GM12801 (cell line): ENCODE results near the gene DLGAP4.

ENCODE experiments used
- TF ChIP-seq, protein P1 (sequence below): IDR thresholded peaks from one replicate; pipeline ENCODE4 v1.5.1; 2011; ENCODE audit warnings: control low read depth; ENCODE audit not compliant: insufficient read length; ENCODE audit errors: extremely low read depth

DLGAP4 gene

DNA sequence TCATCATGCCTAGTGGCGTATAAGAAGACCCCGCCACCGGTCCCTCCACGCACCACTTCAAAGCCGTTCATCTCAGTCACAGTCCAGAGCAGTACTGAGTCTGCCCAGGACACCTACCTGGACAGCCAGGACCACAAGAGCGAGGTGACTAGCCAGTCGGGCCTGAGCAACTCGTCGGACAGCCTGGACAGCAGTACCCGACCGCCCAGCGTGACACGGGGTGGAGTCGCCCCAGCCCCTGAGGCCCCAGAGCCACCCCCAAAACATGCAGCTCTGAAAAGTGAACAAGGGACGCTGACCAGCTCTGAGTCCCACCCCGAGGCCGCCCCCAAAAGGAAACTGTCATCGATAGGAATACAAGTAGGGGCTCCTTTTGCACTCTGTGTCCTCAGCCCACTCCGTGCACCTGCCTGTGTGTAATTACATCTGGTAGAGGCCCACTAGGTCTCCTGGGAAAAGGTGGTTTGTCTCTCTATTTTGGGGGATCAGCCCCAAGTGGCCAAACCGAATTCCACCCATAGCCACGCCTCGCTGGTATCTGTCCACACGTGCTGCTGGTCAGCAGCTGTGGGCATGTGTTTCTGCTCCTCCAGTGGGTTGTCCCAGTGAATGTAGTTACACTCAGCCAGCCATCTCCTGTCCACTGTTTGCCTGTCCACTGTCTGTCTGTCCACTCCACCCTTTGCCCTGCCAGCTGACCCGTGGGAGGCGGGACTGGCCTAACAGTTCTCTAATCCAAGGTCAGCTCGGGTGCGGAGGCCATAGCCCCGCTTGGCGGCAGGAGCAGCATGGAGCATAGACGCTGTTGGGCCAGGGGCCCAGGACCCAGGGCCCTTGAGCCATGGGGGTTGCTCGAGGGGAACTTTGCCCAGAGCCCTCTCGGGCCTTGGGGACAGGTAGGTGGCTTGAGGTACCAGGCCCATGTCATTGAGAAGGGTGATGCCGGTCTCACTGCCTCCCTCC lies 190.8 kb downstream of the DLGAP4 start:
- TF ChIP-seq, protein P1, sequence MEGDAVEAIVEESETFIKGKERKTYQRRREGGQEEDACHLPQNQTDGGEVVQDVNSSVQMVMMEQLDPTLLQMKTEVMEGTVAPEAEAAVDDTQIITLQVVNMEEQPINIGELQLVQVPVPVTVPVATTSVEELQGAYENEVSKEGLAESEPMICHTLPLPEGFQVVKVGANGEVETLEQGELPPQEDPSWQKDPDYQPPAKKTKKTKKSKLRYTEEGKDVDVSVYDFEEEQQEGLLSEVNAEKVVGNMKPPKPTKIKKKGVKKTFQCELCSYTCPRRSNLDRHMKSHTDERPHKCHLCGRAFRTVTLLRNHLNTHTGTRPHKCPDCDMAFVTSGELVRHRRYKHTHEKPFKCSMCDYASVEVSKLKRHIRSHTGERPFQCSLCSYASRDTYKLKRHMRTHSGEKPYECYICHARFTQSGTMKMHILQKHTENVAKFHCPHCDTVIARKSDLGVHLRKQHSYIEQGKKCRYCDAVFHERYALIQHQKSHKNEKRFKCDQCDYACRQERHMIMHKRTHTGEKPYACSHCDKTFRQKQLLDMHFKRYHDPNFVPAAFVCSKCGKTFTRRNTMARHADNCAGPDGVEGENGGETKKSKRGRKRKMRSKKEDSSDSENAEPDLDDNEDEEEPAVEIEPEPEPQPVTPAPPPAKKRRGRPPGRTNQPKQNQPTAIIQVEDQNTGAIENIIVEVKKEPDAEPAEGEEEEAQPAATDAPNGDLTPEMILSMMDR: no peak

DNA sequence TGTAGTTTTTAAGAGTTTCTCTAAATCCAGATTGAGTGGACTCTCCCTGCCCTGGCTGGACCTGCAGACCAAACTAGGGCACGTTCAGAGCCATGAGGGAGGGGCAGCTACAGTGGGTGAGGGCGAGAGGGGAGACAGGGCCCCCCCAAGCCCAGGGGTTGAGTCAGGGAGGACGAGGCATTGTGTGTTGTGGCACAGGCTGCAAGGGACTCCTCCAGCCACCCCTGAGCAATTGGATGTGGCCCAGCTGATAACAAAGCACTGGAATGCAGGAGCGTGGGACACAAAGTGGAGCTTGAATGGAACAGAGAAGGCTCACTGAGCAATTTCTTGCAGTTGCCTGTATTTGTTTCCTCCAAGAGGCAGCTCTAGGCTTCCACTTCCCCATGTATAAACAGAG lies 191.7 kb downstream of the DLGAP4 start:
- TF ChIP-seq, protein P1: no peak

DNA sequence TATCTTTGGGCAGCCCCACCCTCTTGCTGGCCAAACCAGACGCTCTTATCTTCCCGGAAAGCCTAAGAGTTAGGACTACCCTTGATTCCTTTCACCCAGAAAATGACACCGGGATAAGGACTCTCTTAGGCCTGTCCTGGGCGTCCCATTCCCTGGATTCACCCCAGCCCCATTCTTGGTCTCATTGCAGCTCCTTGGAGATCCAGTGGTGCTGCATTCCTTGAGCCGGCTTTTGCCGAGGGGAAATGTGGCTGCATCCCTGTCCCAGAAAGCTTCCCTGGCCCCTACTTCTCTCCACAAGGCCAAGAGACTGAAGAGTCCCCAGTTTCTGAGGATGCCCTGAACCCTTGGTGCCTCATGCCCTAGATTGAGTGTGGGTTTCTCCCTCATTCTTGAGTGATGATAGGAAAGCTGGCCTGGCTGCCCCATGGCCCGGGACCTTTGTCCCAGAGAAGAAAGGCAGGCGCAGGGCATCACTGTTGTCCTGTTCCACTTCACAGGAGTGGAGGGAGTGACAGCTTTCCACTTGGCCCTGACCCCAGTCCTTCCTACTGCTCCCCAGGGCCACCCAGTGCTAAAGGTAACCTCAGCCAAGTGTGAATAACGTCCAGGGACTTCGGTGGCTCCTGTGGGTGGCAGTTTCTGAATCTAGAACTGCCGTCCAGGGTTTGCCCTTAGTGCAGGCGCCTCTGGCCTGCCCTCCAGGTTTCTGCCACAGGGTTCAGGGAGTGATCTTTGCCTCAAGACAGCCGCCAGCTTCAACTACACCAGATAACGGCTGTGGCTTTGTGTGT lies 192.4 kb downstream of the DLGAP4 start:
- TF ChIP-seq, protein P1: no peak

DNA sequence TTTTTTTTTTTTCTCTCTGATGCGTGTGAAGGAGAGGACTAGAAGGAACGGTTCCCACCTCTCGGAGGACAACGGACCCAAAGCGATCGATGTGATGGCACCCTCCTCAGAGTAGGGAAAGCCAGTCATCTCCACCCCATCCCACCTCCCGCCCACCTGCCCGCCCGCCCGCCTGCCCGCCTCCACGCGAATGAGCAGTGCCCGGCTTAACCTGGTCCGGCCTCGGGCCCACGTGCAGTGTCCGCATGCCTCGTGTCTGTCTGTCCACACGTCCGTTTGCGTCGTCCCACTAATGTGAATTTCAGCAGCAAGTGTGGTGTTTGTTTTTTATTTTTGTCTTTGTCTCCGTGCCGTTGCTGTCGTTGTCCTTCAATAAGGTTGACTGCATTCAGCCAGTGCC lies 193.1 kb downstream of the DLGAP4 start:
- TF ChIP-seq, protein P1: no peak

DNA sequence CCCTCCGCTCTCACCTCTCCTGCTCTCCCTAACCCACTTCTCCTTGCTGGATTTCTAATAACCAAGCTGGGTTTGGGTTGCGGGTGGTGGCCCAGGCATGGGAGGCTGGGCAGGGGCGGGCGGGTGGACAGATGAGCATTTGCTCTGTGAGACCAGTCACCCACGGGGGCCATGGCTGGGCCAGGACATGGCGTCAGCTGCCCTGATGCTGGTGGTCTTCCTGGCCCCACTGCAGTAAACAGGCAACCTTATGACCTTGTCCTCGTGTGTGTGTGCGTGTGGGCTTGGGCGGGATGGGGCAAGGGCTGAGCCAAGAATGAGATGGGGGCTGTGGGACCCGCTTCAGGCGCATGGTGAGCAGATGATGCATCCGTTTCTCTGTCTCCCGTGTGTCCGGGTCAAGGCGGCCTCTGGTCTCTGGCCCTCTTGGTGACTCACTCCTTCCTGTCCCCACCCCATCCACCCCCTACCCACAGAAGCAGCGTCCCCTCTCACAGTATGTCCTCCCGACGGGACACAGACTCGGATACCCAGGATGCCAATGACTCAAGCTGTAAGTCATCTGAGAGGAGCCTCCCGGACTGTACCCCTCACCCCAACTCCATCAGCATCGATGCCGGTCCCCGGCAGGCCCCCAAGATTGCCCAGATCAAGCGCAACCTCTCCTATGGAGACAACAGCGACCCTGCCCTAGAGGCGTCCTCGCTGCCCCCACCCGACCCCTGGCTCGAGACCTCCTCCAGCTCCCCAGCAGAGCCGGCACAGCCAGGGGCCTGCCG lies 193.8 kb downstream of the DLGAP4 start:
- TF ChIP-seq, protein P1: no peak

DNA sequence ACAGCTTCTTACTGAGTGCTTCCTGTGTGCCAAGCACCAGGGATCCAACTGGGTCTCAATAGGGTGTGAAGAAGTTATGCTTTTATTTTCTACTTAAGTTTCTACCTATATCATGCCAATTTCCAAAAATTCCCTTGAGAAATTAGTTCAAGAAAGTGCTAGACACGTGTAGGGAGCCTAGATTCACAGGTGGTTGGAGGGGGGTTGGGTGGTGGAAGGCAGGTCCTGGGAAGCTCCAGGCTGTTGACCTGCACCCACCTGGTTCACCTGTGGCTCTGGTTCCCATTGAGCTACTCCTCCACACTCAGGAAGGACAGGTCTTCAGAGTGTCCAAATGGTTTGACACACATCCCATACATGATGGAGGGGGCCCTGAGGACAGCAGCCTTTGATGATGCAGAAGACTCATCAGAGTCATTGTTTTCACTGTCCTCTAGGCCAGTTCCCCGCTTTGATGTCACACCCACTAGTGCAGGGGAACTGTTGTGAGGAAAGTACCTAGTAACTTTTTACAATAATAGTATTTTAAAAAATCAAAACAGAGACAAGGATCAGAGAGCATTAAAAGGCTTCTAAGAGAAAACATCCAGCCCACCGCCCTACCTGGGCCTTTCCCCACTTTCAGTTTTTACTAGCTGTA lies 195.3 kb downstream of the DLGAP4 start:
- TF ChIP-seq, protein P1: no peak
